GM12878 (cell line): Measurements from ENCODE around the gene PAX6. TPM values are rescaled to one million over a fixed set of nuclear protein-coding genes. Genes with fewer than 3 reads are reported as not detected.

Experiments
- ATAC-seq: fragments of 200-7000 bp; cut with Tn5 transposase; 3 replicates; pipeline ENCODE4 v1.9.1; 2020; ENCODE audit warnings: mild to moderate bottlenecking, moderate library complexity
- BruUV-seq: library from RNA; stranded (reverse); fragments of 400-500 nt; replicated peaks from 2 replicates; lab custom pipeline; 2021; lab: Mats Ljungman, UMichigan
- CTCF ChIA-PET: fragments of 300-600 bp; sonication (Branson Sonifier 250); formaldehyde crosslinking; extraction: SDS; loops from one replicate; lab custom pipeline; 2021; ENCODE audit warnings: inconsistent platforms; lab: Yijun Ruan, JAX
- POLR2A ChIA-PET: fragments of 350-600 bp; formaldehyde crosslinking; extraction: SDS; loops from one replicate; lab custom pipeline; 2021; ENCODE audit warnings: inconsistent platforms; lab: Charles Lee
- RAD21 ChIA-PET: fragments of 300-600 bp; sonication (Branson Sonifier 250); formaldehyde crosslinking; loops from one replicate; lab custom pipeline; 2023; ENCODE audit warnings: antibody characterized with exemption; ENCODE audit not compliant: unreplicated experiment; lab: Charles Lee
- SMC1A ChIA-PET: fragments of 300-600 bp; sonication (Branson Sonifier 250); formaldehyde crosslinking; loops from one replicate; lab custom pipeline; 2023; ENCODE audit not compliant: unreplicated experiment, uncharacterized antibody; lab: Charles Lee
- DNase-seq: peaks from one replicate; pipeline ENCODE4 v3.0.0-alpha.2; 2011; ENCODE audit warnings: low read depth, low spot score
- FAIRE-seq: peaks from 3 replicates; lab custom pipeline; 2011; peaks lifted over from hg19 to GRCh38; lab: Jason Lieb, UNC
- H2AFZ ChIP-seq: 2 replicates; pipeline ENCODE4 v1.6.0; 2011; ENCODE audit warnings: low read depth, low read length, control low read depth; ENCODE audit not compliant: control insufficient read depth
- H3K27ac ChIP-seq: 2 replicates; pipeline ENCODE4 v1.5.1; 2011; ENCODE audit warnings: control low read depth; ENCODE audit not compliant: control insufficient read depth, insufficient read depth
- H3K27me3 ChIP-seq, 2 experiments: replicated peaks in 1 of 2; 2 replicates each; pipeline versions ENCODE4 v1.6.0 to v1.6.1; 2011; ENCODE audit warnings: low read length in 1 of 2; ENCODE audit not compliant: control insufficient read depth in 2 of 2, insufficient read depth in 2 of 2
- H3K36me3 ChIP-seq, 2 experiments: 2 replicates each; pipeline ENCODE4 v1.5.1; 2011; ENCODE audit warnings: low read length in 1 of 2; ENCODE audit not compliant: control insufficient read depth in 2 of 2, insufficient read depth in 2 of 2
- H3K4me1 ChIP-seq: 2 replicates; pipeline ENCODE4 v1.6.1; 2011; ENCODE audit warnings: mild to moderate bottlenecking, low read length, moderate library complexity, mixed read lengths; ENCODE audit not compliant: control insufficient read depth, insufficient read depth
- H3K4me2 ChIP-seq: 2 replicates; pipeline ENCODE4 v1.6.0; 2011; ENCODE audit warnings: control low read depth; ENCODE audit not compliant: control insufficient read depth, insufficient read depth
- H3K4me3 ChIP-seq: fragments of 200-600 bp; sonication (generic); 2 replicates; pipeline ENCODE4 v1.5.1; 2016
- H3K79me2 ChIP-seq: 2 replicates; pipeline ENCODE4 v1.6.0; 2011; ENCODE audit warnings: low read length; ENCODE audit not compliant: control insufficient read depth, insufficient read depth
- H3K9ac ChIP-seq: 2 replicates; pipeline ENCODE4 v1.8.0; 2011; ENCODE audit warnings: low read length, control low read depth, mixed read lengths; ENCODE audit not compliant: control insufficient read depth, insufficient read depth
- H3K9me3 ChIP-seq: replicated peaks from 3 replicates; pipeline ENCODE4 v1.5.1; 2011; ENCODE audit warnings: mild to moderate bottlenecking, low read length; ENCODE audit not compliant: control insufficient read depth, insufficient read depth
- H4K20me1 ChIP-seq: 2 replicates; pipeline ENCODE4 v1.6.0; 2011; ENCODE audit not compliant: control insufficient read depth, insufficient read depth
- CBFB ChIP-seq: IDR thresholded peaks from 2 replicates; pipeline ENCODE4 v1.6.1; 2016; ENCODE audit warnings: antibody characterized with exemption, low read depth
- ETV6 ChIP-seq, 2 experiments: fragments of 450-650 bp in 1 of 2; IDR thresholded peaks in 1 of 2; conservative IDR thresholded peaks in 1 of 2; 2 replicates each; pipeline ENCODE4 v1.6.1; 2014; ENCODE audit warnings: antibody characterized with exemption in 1 of 2, borderline replicate concordance in 1 of 2, low read depth in 1 of 2, mild to moderate bottlenecking in 1 of 2, moderate library complexity in 1 of 2
- HDAC2 ChIP-seq: fragments of 200-600 bp; sonication (generic); IDR thresholded peaks from 2 replicates; pipeline ENCODE4 v1.6.1; 2017
- YBX1 ChIP-seq: fragments of 450-650 bp; IDR thresholded peaks from 2 replicates; pipeline ENCODE4 v1.6.1; 2016; ENCODE audit warnings: antibody characterized with exemption
- WGBS: methylation state at CpG from one replicate; pipeline ENCODE4 v1.1.6; 2016; ENCODE audit warnings: low lambda C conversion rate; ENCODE audit not compliant: insufficient replicate concordance, insufficient coverage; ENCODE audit errors: missing lambda C conversion rate; 5-methylcytosine and 5-hydroxymethylcytosine counted together
- in situ Hi-C: fragments of 300-500 bp; cut with MboI; formaldehyde crosslinking; loops from 9 replicates; pipeline ENCODE4 v1.14.3; 2018; ENCODE audit warnings: mixed read lengths
- intact Hi-C: fragments of 100-400 bp; cut with micrococcal nuclease; formaldehyde crosslinking; loops from one replicate; pipeline ENCODE4 v1.14.2; 2022; ENCODE audit not compliant: unreplicated experiment
- polyA plus RNA-seq, 11 experiments: library from polyadenylated mRNA; depleted of rRNA in 4 of 11; unstranded in 6 of 11; stranded (reverse) in 5 of 11; fragments of >200 nt; fragmentation: Nextera tagmentation in 4 of 11; fragmentation: Illumina TruSeq in 1 of 11; extraction: Ambion mirVana in 4 of 11; extraction: Trizol in 1 of 11; gene quantifications; 1 replicate in 1 of 11; 2 replicates in 10 of 11; pipeline versions ENCODE4 v1.2.1 to v1.2.3, GENCODE V29; 2011 to 2016; ENCODE audit warnings: inconsistent platforms in 2 of 11, missing spikeins in 2 of 11, low read depth in 1 of 11
- total RNA-seq, 4 experiments: library from RNA; depleted of rRNA in 3 of 4; stranded (reverse); fragments of >200 nt in 3 of 4; fragmentation: Illumina TruSeq in 1 of 4; extraction: Trizol in 1 of 4; gene quantifications; 2 replicates each; pipeline versions ENCODE4 v1.2.1 to v1.2.3, GENCODE V29; 2013 to 2021
- TF ChIP-seq, protein P1 (sequence below): fragments of 150-350 bp; IDR thresholded peaks from 2 replicates; pipeline ENCODE4 v1.6.1; 2014; ENCODE audit warnings: mild to moderate bottlenecking, low read depth, low read length
- TF ChIP-seq, protein P2 (sequence below): IDR thresholded peaks from 2 replicates; pipeline ENCODE4 v1.6.1; 2012; ENCODE audit warnings: low read depth, low read length, improper control_type of control experiment
- TF ChIP-seq, protein P3 (sequence below): IDR thresholded peaks from 2 replicates; pipeline ENCODE4 v1.6.1; 2011; ENCODE audit warnings: borderline replicate concordance, low read depth, mild to moderate bottlenecking, moderate library complexity, mixed read lengths, low read length; ENCODE audit not compliant: insufficient read depth; ENCODE audit errors: extremely low read length
- TF ChIP-seq, protein P4 (sequence below): fragments of 450-650 bp; formaldehyde crosslinking; IDR thresholded peaks from 2 replicates; pipeline ENCODE4 v1.4.0; 2022; ENCODE audit warnings: mild to moderate bottlenecking, moderate library complexity

Gene PAX6
- total and polyA plus RNA-seq, 10 of the 15 experiments (the other 5 are each of a cell fraction or from before 2014, with no cell fraction given): 0.06 to 0.26 (median 0.10) TPM; not detected in 3

DNA sequence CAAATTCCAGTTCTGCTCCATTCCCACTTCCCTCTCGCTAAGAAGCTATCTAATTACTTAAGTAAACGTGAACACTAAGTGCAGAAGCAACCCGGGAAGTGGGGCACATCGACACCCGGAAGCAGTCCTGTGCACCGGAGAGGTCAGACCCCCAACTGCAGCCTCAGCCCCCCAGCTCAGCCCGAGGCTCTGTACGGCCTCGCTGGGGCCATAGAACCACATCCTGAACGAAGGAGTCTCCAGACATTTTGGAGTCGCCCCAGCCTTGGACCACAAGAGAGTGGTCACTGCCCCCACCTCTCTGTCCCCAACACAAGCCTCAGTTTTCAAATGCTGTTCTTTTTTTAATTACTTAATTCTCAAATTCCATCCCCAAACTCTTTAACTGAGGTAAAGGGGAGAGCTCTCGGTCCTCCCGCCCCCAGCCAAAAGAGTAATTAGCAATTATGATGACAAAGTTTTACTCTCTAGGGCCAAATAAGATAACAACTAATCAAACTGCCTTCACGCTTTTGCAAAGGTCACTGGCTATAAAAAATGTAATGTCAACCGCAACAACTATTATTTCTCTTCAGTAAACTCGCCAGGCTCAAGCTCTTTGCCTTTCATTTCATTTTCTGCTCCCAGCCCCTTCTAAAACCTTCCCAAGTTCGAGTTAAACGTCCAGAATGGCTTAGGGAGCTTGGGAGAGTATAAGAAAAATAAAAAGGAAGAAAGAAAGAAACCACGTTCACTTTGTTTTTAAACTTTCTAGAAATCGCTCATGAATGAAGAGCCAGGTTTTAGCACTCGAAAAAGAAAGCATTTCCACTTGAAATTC, 2.2 kb downstream of the PAX6 start (continued):
- TF ChIP-seq, protein P1, sequence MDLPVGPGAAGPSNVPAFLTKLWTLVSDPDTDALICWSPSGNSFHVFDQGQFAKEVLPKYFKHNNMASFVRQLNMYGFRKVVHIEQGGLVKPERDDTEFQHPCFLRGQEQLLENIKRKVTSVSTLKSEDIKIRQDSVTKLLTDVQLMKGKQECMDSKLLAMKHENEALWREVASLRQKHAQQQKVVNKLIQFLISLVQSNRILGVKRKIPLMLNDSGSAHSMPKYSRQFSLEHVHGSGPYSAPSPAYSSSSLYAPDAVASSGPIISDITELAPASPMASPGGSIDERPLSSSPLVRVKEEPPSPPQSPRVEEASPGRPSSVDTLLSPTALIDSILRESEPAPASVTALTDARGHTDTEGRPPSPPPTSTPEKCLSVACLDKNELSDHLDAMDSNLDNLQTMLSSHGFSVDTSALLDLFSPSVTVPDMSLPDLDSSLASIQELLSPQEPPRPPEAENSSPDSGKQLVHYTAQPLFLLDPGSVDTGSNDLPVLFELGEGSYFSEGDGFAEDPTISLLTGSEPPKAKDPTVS: no peak
- no peak for TF ChIP-seq ETV6 (conservative IDR thresholded peaks at IDR 0.05 in 1 of 2, IDR thresholded peaks at IDR 0.05 in 1 of 2; ENCODE audit: borderline replicate concordance in 1 of 2, low read depth in 1 of 2)
- no peak for TF ChIP-seq HDAC2

DNA sequence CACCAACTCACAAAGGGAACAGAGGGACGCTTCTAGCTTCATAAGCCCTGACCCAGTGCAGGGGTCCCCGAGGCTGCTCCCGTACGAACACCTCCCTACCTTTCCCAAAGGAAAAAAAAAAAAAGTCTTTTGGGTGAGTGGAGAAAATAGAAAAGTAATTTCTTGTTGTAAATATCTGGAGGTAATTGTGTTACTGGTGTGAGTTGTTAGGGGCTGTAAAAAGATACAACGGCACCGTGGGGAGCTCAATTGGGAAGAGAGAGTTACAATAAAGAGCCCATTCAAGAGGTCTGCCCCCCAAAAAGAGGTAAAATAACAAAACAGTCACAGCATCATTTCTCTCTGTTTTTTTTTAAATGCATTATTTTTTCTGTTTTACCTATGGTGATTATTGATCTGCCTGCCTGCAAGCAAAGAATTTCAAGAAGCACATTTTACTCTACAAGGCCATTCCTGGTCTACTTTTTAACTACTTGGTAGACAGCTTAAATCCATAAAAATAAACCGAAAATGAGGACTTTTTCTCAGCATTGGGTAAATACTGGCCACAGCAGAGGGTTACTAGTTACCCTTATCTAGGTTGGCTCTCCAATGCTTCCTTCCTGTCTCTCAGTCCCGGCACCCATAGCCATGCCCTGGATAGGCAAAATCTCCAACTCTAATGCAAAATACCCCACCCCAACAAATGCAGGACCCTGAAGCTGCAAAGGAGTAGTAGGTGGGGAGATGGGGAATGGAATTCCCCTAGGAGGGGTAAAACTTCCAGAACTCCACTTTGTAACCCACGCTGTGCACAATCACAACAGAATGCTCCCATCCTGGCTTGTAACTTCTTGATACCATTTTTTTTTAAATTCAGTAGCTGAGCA, 3.1 kb downstream of the PAX6 start:
- DNase-seq: no peak
- intact Hi-C loops: loop anchor here (10.0 kb wide), 1 partner anchor 163 kb away; no protein-coding TSS in a partner anchor
- no peak for FAIRE-seq
- TF ChIP-seq CBFB: no peak
- TF ChIP-seq, protein P2, sequence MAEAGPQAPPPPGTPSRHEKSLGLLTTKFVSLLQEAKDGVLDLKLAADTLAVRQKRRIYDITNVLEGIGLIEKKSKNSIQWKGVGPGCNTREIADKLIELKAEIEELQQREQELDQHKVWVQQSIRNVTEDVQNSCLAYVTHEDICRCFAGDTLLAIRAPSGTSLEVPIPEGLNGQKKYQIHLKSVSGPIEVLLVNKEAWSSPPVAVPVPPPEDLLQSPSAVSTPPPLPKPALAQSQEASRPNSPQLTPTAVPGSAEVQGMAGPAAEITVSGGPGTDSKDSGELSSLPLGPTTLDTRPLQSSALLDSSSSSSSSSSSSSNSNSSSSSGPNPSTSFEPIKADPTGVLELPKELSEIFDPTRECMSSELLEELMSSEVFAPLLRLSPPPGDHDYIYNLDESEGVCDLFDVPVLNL: no peak
- TF ChIP-seq, protein P3, sequence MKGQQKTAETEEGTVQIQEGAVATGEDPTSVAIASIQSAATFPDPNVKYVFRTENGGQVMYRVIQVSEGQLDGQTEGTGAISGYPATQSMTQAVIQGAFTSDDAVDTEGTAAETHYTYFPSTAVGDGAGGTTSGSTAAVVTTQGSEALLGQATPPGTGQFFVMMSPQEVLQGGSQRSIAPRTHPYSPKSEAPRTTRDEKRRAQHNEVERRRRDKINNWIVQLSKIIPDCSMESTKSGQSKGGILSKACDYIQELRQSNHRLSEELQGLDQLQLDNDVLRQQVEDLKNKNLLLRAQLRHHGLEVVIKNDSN: no peak
- TF ChIP-seq, protein P4, sequence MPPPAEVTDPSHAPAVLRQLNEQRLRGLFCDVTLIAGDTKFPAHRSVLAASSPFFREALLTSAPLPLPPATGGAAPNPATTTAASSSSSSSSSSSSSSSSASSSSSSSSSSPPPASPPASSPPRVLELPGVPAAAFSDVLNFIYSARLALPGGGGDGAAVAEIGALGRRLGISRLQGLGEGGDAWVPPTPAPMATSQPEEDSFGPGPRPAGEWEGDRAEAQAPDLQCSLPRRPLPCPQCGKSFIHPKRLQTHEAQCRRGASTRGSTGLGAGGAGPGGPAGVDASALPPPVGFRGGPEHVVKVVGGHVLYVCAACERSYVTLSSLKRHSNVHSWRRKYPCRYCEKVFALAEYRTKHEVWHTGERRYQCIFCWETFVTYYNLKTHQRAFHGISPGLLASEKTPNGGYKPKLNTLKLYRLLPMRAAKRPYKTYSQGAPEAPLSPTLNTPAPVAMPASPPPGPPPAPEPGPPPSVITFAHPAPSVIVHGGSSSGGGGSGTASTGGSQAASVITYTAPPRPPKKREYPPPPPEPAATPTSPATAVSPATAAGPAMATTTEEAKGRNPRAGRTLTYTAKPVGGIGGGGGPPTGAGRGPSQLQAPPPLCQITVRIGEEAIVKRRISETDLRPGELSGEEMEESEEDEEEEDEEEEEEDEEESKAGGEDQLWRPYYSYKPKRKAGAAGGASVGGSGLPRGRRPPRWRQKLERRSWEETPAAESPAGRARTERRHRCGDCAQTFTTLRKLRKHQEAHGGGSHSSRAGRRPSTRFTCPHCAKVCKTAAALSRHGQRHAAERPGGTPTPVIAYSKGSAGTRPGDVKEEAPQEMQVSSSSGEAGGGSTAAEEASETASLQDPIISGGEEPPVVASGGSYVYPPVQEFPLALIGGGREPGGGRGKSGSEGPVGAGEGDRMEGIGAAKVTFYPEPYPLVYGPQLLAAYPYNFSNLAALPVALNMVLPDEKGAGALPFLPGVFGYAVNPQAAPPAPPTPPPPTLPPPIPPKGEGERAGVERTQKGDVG (CRISPR knock-in tag): no peak
- no peak for TF ChIP-seq YBX1

More for the DNA sequence above, 3.1 kb downstream of the PAX6 start:
- Histone ChIP-seq H3K36me3 (no peaks in the 10 kb centered on the region), H2AFZ (no peak overlapping the region), H3K9me3 (no peaks in the 10 kb centered on the region; the same call in 2 of the 3 replicates), H3K4me1 (peaks cover 15% of the 10 kb centered on the region; the same call in 1 of the 2 replicates), H3K27me3 (peaks cover 37 to 65% of the 10 kb centered on the region in 2 experiments), H3K27ac (no peak overlapping the region), H3K9ac (no peak overlapping the region), H3K4me2 (no peak overlapping the region), H4K20me1 (no peaks in the 10 kb centered on the region), H3K4me3 (no peak overlapping the region), H3K79me2 (no peaks in the 10 kb centered on the region)
- ChIA-PET POLR2A (no interaction called here), CTCF (interaction anchor here (0.7 to 2.5 kb wide), 2 partner anchors 23 to 167 kb away, joined by 3 to 5 read pairs; no protein-coding TSS in a partner anchor), RAD21 (no interaction called here), SMC1A (interaction anchor here (0.9 kb wide), 1 partner anchor 14 kb away, joined by 3 read pairs; no protein-coding TSS in a partner anchor)
- no TSS peak for BruUV-seq
- WGBS: 27% methylated on average over 9 of the region's 9 CpGs
- no peak for ATAC-seq
- in situ Hi-C loops: no loop called here
